ENCODE data around the gene MET.

The MET gene

DNA sequence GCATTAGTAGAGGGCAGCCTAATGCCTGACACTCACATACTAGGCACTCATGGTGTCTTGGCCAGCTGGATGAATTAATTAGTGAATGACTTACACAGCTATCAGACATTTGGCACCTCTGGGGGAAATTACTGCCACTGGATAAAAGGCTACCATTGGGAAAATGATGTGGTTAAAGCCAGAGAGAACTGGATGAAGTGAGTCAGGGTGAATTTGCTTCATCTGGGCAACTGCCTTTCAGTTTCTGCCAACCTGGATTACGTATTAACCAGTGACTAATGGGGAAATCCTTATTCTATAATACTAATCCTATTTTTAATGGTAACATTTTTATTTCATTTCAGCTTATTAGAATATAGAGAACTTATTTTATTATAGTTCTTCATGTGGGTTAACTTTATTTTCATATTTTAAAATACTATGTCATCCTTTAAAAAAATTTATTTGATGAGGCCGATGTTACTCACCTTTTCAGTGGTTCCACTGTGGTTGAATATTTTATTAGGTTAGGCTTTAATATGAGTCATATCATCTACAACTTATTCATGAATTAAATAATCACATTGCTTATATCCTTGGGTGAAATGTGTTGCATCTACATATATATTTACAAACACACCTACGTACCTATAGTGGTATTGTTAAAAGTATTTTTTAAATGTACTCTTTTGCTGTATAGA lies 104.8 kb downstream of the MET start:
- ChIA-PET CTCF (interaction anchor here (0.6 kb wide), 1 partner anchor 22 kb away, joined by 3 read pairs; no protein-coding TSS in a partner anchor), POLR2A (interaction anchor here (0.9 kb wide), 1 partner anchor 16 kb away, joined by 3 read pairs; no protein-coding TSS in a partner anchor)
- H3K36me3 ChIP-seq (ENCODE audit: control insufficient read depth in 2 of 2, insufficient read depth in 1 of 2, low read length in 2 of 2), result peaks cover 12 to 74% of the 10 kb centered on the region in 2 experiments
- H3K4me3 ChIP-seq (ENCODE audit: low read depth, low read length), result no peak overlapping the region
- H3K4me1 ChIP-seq (ENCODE audit: control insufficient read depth, insufficient read depth, low read length), result peaks cover 3% of the 10 kb centered on the region; the same call in 1 of the 2 replicates
- H3K27ac ChIP-seq (ENCODE audit: extremely low read depth, low read depth, low read length), result no peak overlapping the region
- no peaks in the 10 kb centered on the region for H3K9me3 ChIP-seq (ENCODE audit: control insufficient read depth, insufficient read depth, low read depth, low read length)
- TF ChIP-seq OSR2 (tag by site-specific recombination; IDR thresholded peaks at IDR 0.05), result peak; percentile 73
- no peak for TF ChIP-seq ZBTB21 (tag by site-specific recombination; IDR thresholded peaks at IDR 0.05)
- TF ChIP-seq ZNF37A (tag by site-specific recombination; IDR thresholded peaks at IDR 0.05), result no peak
- TF ChIP-seq ZNF157 (tag by site-specific recombination; IDR thresholded peaks at IDR 0.05), result no peak
- TF ChIP-seq SP7 (tag by site-specific recombination; IDR thresholded peaks at IDR 0.05), result 0 out of 2 replicates have a peak, but pooled peaks have one; percentile 8

DNA sequence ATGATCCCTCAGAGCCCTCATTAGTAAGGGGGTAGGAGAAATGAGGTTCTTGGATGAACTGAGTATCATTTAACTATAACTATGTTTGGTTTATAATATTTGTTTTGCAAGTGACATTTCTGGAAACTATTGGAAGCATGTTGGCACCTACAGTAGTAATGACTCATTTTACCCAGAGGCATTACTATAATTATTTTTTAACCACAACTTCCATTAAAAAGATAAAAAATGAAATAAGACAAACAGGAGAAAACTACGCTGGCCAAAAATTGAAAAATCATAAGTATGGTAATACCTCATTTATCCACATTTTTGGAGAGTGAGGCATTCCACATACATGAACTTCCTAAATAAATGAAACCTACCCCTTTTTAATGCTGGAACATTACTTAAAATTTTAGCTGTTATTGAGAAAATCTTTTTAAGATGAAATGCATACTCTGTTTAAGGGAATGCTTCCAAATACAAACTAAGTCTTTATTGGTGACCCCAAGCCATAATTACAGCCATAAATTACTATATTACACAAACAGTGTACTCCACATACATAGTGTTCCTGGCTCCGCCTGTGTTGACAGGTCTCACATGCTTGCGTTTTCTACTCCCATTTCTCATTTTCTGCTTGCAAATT lies 105.8 kb downstream of the MET start:
- ChIA-PET POLR2A (interaction anchor here (0.9 kb wide), 1 partner anchor 15 kb away, joined by 3 read pairs; no protein-coding TSS in a partner anchor), CTCF (interaction anchor here (0.5 kb wide), 1 partner anchor 110 kb away, joined by 5 read pairs; no protein-coding TSS in a partner anchor)
- H3K9me3 ChIP-seq (ENCODE audit: control insufficient read depth, insufficient read depth, low read depth, low read length), result no peaks in the 10 kb centered on the region
- H3K36me3 ChIP-seq (ENCODE audit: control insufficient read depth in 2 of 2, insufficient read depth in 1 of 2, low read length in 2 of 2), result peaks cover 8 to 69% of the 10 kb centered on the region in 2 experiments
- H3K4me1 ChIP-seq (ENCODE audit: control insufficient read depth, insufficient read depth, low read length), result peaks cover 7% of the 10 kb centered on the region
- no peak overlapping the region for H3K4me3 ChIP-seq (ENCODE audit: low read depth, low read length)
- no peak overlapping the region for H3K27ac ChIP-seq (ENCODE audit: extremely low read depth, low read depth, low read length)
- TF ChIP-seq ZNF571 (tag by site-specific recombination; IDR thresholded peaks at IDR 0.05) (no peak), ZNF701 (tag by site-specific recombination; IDR thresholded peaks at IDR 0.05) (no peak), ZNF366 (tag by site-specific recombination; conservative IDR thresholded peaks at IDR 0.05) (peak; percentile 58), TCF7L2 (IDR thresholded peaks at IDR 0.05; ENCODE audit: borderline replicate concordance, low read depth, low read length) (no peak), ZNF133 (tag by site-specific recombination; IDR thresholded peaks at IDR 0.05) (no peak), ZBTB8A (tag by site-specific recombination; IDR thresholded peaks at IDR 0.05) (no peak), PRDM6 (tag by site-specific recombination; IDR thresholded peaks at IDR 0.05) (peak; percentile 64), ZNF24 (tag by site-specific recombination; IDR thresholded peaks at IDR 0.05) (no peak), ZNF335 (tag by site-specific recombination; conservative IDR thresholded peaks at IDR 0.05) (no peak), ZNF677 (tag by site-specific recombination; IDR thresholded peaks at IDR 0.05) (no peak), ZNF132 (tag by site-specific recombination; IDR thresholded peaks at IDR 0.05; ENCODE audit: borderline replicate concordance) (no peak), GLI2 (tag by site-specific recombination; IDR thresholded peaks at IDR 0.05; ENCODE audit: borderline replicate concordance, low read depth) (no peak), KLF9 (tag by site-specific recombination; IDR thresholded peaks at IDR 0.05; ENCODE audit: low read depth) (no peak), ZNF621 (tag by site-specific recombination; IDR thresholded peaks at IDR 0.05) (no peak), ZNF341 (tag by site-specific recombination; IDR thresholded peaks at IDR 0.05; ENCODE audit: low read depth) (no peak), KLF17 (tag by site-specific recombination; IDR thresholded peaks at IDR 0.05) (no peak), BCL11A (tag by site-specific recombination; IDR thresholded peaks at IDR 0.05; ENCODE audit: low read depth) (0 out of 2 replicates have a peak, but pooled peaks have one; percentile 37), ZEB2 (tag by site-specific recombination; IDR thresholded peaks at IDR 0.05) (peak; percentile 44; the same call in 1 of the 2 replicates), MYNN (tag by site-specific recombination; IDR thresholded peaks at IDR 0.05; ENCODE audit: borderline replicate concordance) (no peak)
- TF ChIP-seq, protein P1, sequence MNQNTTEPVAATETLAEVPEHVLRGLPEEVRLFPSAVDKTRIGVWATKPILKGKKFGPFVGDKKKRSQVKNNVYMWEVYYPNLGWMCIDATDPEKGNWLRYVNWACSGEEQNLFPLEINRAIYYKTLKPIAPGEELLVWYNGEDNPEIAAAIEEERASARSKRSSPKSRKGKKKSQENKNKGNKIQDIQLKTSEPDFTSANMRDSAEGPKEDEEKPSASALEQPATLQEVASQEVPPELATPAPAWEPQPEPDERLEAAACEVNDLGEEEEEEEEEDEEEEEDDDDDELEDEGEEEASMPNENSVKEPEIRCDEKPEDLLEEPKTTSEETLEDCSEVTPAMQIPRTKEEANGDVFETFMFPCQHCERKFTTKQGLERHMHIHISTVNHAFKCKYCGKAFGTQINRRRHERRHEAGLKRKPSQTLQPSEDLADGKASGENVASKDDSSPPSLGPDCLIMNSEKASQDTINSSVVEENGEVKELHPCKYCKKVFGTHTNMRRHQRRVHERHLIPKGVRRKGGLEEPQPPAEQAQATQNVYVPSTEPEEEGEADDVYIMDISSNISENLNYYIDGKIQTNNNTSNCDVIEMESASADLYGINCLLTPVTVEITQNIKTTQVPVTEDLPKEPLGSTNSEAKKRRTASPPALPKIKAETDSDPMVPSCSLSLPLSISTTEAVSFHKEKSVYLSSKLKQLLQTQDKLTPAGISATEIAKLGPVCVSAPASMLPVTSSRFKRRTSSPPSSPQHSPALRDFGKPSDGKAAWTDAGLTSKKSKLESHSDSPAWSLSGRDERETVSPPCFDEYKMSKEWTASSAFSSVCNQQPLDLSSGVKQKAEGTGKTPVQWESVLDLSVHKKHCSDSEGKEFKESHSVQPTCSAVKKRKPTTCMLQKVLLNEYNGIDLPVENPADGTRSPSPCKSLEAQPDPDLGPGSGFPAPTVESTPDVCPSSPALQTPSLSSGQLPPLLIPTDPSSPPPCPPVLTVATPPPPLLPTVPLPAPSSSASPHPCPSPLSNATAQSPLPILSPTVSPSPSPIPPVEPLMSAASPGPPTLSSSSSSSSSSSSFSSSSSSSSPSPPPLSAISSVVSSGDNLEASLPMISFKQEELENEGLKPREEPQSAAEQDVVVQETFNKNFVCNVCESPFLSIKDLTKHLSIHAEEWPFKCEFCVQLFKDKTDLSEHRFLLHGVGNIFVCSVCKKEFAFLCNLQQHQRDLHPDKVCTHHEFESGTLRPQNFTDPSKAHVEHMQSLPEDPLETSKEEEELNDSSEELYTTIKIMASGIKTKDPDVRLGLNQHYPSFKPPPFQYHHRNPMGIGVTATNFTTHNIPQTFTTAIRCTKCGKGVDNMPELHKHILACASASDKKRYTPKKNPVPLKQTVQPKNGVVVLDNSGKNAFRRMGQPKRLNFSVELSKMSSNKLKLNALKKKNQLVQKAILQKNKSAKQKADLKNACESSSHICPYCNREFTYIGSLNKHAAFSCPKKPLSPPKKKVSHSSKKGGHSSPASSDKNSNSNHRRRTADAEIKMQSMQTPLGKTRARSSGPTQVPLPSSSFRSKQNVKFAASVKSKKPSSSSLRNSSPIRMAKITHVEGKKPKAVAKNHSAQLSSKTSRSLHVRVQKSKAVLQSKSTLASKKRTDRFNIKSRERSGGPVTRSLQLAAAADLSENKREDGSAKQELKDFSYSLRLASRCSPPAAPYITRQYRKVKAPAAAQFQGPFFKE (tag by site-specific recombination; IDR thresholded peaks at IDR 0.05; ENCODE audit: borderline replicate concordance), result no peak

All from HEK293 (cell line).